NCI-H446 (cell line): ENCODE measurements around the gene AEN.

ENCODE experiments used
- DNase-seq, 2 experiments: peaks; one replicate each; lab custom pipeline; 2025; lab: John Stamatoyannopoulos, UW

Gene AEN

DNA sequence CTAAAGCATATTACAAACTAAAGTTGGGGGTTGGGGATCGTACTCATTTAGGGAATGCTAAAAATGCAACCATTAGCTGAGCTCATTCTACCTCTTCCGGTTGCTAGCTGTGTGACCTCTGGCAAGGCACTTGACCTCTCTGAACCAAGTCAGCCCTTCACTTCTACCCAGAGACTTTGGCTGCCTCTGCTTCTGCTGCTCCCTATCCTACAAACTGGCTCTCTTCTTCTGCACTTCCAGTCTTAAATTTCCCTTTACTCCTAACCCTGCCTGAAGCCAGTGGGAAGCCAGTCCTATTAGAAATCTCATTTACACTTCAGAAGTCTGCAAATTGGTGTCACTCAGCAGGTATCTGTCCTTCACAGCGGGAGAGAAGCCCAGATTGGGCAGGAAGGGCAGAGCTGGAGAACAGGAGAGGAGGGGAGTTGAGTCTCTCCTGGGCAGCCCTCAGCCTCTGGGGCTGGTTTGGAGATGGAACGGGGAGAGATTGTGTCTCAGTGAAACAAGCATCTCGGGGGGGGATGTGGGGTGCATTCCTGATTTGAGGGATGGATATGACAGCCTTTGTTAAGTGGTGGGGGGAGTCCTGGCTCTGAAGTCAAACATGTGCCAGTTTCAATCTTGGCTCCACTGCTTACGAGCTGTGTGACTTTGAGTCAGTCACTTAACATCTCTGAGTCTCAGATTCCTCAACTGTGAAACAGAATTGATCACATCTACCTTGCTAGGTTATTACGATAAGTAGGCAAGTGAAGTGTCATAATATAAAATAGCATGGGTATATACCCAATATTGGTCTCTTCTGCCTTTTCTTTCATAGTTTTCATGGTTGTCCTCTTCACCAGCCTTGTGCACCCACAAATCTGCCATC, 7.8 kb upstream of the AEN start:
- DNase-seq = no peak

DNA sequence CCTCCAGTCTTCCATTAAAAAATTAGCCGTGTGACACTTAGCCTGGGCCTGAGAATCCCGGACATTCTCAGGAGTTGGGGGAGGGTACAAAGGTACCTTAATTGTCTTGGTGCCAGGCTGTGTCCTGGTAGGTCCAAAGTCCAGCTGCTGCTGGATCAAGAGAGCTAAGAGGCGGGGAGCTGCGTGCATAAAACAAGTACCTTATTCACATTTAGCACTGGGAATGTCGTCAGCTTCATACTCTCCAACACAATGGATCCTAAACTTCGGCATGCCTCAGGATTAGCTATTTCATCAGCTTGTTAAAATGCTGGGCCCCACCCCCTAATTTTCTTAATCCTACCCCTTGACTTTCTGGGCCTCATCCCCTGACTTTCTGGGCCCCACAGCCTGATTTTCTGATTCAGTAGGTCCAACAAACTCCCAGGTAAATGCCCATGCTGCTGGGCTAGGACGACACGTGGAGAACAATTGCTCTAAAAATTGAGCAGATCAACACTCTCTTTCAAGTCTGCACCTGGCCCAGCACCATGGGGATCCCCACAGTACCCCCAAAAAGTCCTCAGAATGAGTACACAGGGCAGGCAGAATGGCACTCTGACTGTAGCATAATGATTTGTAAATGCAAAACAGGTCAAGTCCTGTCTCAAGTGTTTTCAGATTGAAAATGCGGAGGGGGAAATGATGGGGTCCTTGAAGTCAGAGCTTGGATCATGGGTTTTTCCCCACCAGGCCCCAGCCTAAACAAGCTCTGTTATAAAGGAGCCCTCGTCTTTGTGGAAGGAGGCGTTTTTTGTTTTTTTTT, 5.6 kb upstream of the AEN start:
- DNase-seq = no peak

DNA sequence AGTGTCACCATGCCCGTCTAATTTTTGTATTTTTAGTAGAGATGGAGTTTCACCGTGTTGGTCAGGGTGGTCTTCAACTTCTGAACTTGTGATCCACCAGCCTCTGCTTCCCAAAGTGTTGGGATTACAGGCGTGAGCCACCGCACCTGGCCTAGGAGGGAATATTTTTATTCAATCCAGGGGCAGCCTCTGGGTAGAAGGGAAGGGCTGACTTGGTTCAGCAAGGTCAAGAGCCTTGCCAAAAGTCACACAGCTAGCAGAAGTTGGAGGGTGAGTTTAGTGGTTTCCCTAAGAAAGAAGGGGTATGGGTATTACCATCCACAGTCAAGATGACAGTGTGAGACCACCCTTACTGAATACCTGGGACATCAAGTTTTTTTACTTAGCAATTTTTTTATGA, 4.9 kb upstream of the AEN start:
- DNase-seq = no peak

DNA sequence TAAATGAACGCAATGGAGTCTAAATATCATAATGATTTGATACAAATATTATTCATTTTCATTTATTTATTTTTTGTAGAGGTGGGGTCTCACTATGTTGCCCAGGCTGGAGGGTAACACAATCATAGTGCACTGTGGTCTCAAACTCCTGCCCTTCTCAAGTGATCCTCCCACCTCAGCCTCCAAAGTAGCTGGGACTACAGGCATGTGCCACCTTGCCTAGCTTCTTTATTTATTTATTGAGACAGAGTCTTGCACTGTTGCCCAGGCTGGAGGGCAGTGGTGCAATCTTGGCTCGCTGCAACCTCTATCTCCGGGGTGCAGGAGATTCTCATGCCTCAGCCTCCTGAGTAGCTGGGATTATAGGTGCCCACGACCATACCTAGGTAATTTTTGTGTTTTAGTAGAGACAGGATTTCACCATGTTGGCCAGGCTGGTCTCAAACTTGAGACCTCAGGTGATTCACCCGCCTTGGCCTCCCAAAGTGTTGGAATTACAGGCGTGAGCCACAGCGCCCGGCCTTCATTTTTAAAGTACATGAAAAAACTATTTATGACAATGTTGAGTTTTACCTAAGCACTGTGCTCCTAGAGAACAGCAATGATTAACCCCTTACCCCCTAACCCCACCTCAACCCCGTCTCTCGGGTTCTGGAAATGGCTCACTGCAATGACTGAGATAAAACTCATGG, 4.0 kb upstream of the AEN start:
- no peak for DNase-seq

DNA sequence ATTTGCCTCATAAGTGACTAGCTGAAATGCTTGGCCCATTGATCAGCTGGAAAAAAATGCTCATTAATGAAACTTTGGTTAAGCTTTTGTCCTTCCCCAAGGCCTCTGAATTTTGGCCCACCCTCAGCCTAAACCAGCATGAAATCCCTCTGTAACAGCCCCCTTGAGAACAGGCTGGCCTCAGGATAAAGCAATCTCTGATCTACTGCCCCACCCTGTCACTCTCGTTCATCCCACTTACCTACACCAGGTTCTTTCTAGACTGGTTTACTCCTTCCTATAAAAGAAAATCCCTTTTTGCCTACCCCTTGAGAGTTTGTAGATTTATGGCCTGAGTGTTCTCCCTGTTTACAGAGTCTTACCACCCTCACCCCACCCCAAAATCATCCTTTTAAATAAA, 3.4 kb upstream of the AEN start:
- no peak for DNase-seq

DNA sequence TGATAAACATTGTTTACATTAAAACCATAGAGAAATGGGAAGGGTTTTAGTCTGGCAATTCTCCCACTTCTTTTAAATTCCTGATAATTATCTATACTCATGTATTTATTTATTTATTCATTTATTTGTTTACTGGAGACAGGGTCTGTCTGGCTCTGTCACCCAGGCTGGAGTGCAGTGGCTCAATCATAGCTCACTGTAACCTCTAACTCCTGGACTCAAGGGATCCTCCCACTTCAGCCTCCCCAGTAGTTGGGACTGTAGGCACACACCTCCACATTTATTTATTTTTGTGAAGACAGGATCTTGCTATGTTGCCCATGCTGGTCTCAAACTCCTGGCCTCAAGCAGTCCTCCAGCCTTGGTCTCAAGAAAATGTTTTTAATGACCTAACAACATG, 2.5 kb upstream of the AEN start:
- no peak for DNase-seq

DNA sequence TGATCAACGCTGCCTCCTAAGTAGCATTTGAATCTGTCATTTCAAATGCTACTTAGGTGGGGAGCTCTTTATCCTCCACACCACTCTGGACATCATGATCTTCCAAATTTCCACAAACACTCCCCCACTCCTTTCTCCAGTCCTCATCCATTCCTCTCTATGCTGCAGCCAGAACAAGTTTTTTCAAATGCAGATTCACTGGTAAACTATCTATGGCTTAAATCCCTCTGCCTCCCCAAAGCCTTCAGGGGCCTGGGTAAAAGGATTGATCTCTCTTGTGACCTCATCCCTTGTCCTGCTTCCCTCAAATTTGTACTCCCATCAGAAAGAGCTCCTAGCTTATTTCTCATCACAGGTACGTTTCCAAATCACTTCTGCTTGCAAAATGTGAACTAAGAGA, 1.3 kb upstream of the AEN start:
- no peak for DNase-seq

DNA sequence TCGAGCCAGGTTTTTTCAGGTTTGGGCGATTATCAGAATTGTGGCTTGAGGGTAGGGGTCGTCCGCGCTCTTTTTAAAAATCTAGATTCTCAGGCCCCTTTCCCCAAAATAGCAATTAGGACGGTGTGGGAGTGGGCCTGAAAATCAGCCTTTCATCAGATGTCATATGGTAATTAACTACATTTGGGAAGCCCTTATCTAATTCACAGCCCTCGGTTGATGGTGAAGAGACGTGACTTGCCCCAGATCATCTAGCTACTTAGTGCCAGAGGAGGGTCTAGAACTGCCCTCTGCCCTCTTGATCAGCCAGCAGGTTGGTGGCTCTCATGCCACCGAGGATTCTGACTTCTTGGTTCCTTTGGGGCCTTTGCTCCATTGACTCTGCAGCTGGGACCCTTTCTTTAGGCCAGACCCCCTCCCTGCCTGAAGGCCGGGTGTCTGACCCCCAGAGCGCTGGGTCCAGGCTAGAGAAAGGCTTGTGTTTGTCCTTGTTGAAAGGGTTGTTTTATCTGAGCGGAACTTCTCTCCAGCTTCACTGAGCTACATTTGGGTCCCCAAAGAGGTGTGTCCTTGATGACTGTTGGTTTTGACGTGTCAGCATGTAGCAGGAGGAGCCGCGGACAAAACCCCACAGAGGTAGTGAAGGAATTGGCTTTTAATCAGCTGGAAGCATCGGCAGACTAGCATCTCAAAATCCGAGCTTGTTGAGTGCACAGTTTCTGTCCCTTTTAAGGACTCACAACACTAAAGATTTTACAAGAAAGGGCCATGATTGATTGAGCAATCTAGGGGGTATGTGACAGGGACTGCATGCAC, 857 bp downstream of the AEN start:
- DNase-seq = no peak

DNA sequence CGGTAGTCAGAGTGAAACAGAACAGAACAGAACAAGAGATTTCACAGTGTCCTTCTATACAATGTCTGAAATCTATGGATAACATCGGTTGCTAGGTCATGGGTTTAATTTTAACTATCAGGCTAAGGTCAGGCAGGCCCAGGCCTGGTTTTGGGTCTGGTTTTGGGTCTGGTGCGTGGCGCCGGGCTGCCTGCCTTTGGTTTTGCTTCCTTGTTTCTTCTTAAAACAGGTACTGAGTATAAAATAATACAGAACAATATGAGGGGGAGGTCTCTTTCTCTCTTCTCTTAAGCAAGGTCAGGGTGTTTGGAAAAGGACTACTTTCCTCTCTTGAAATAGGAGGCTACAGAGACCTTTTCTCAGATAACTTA, 1.4 kb downstream of the AEN start:
- DNase-seq = no peak

DNA sequence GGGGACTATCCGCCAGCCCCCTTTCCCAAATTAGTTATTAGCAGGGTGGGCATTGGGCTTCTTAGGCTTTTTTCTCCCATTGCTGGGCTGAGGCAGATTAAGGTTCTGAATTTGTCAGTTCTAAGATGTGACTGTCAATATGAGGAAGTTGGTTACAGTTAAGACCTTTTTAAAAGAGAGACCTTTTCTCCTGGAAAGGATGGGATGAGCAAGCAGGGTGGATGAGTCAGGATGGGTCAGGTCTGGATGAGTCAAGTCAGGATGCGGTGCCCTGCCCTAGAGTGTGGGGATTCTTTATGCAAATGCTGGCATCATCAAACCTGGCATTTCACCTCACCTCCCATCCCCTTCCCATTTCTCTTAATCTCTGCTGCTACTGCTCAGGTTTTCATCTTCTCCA, 1.9 kb downstream of the AEN start:
- DNase-seq = no peak

DNA sequence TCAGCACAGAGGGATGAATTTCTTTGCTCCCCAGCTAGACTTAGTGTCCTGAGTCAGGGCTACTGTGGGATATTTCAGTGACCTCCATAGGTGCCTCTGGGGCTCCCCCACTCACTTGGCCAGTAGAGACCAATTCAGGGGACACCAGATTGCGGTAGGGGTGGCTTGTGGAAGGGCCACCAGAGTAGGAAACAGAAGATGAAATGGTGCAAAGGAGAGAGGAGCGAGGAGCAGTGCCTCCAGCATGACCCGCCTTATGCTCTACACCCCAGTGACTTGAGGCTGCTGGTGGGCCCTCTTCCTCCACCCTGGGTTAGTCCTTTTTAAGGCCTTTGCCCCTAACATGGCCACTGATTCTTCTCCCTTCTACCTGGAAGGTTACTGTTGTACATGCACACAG, 2.5 kb downstream of the AEN start:
- no peak for DNase-seq

DNA sequence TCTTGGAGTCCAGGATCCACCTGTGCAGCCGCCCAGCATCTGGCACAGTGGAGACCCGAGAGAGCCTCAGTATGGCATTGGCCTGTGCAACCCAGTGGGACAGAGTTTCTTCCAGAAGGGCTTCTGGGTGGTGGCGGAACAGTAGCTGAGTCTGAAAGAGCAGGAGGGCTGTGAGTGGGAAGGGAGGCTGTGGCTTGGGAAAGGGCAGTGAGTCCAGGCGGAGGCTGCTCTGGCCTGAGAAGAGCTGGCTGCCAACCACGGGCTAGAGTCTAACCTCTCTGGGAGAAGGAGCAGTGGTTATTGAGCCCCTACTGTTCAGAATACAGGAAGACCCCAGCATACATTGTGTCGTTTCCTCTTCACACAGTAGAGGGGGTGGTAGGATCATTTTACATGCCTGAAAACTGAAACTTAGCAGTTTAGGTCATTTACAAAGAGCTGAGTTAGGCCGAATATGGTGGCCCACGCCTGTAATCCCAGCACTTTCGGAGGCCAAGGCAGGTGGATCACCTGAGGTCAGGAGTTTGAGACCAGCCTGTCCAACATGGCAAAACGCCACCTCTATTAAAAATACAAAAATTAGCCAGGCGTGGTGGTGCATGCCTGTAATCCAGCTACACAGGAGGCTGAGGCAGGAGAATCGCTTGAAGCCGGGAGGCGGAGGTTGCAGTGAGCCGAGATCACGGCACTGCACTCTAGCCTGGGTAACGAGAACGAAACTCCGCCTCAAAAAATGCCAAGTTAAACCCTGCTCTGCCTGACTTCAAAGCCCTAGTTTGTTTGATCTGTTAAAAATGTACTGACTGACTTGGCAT, 3.2 kb downstream of the AEN start:
- no peak for DNase-seq

DNA sequence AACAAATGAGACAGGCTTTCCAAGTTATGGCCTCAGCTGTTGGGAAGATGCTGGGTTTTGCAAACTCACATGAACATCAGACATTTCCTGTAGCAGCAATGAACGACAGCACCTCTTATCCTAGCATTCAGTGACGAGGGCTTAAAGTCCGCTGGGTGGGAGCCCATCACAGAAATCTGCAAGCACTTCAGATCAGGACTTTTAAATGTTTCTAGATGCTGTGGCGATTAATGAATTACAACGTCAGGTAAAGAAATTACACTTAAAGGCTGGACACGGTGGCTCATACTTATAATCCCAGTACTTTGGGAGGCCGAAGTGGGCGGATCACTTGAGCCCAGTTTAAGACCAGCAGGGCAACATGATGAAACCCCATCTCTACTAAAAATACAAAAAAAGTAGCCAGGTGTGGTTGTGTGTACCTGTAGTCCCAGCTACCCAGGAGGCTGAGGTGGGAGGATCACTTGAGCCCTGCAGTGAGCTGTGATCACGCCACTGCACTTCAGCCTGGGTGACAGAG, 3.9 kb downstream of the AEN start:
- DNase-seq = no peak

DNA sequence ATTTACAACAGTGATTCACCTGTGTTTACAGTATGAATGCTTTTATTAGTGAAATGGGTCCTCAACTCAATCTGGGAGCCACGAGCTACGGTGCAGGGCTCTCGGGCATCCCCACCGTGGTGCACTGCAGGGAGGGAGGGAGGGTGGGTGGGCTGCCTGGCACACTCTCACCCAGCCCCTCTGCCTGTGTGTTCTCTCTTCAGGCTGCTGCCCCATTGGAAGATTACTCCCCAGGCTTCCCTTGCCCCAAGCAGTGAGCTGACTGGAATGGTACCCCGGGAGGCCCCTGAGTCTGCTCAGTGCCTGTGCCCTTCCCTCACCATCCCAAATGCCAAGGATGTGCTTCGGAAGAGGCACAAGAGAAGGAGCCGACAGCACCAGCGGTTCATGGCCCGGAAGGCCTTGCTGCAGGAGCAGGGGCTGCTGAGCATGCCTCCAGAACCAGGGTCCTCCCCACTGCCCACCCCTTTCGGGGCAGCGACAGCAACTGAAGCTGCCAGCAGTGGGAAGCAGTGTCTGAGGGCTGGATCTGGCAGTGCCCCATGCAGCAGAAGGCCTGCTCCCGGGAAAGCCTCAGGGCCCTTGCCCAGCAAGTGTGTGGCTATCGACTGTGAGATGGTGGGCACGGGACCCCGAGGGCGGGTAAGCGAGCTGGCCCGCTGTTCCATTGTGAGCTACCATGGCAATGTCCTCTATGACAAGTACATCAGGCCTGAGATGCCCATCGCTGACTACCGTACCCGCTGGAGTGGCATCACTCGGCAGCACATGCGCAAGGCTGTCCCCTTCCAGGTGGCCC, 5.0 kb downstream of the AEN start:
- no peak for DNase-seq

DNA sequence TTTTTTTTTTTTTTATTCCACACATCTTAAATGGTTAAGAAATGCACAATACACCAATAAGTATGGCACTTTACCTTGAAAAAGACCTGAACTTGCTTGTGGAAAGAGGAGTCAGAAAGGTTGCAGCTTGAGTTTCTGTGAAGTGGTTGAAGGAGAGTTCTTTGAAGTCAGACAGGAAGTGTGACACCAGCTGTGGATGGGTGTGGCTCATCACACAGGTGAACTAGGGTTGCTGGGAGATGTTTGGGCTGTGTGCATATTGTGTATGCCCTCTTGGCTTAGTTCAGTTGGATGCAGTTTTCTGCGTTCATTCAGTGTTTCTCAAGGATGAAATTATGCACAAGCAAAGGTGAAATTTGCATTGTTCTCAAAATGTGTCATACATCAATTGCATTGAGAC, 6.3 kb downstream of the AEN start:
- no peak for DNase-seq

DNA sequence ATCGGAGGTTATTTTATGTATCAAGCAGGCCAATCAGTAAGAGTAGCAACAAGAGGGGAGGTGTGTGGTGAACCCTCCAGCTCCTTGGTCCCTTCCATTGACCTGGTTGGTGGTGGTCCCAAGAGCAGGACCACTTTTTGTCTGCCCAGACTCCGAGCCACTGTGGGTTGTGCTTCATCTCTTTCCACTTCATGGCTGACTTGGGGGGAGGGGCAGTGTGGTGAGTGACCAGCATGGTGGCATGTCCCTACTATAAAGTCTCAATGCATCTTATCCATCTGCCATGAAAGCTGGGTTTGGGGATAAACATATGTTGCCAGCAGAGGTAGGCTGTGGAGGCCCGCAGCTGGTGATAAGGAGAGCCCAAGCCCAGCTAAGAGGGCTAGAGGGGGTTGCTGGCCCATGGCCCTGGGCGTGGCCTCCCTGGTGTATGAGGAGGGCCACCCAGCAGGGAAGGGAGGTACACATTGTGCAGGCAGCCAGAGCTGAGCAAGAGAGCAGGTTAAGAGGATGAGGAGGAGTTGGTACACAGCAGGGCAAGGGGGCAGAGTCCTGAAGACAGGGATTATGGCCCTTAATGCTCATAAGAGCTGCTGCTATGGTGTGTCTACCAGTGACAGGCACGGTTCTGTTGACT, 7.0 kb downstream of the AEN start:
- DNase-seq = no peak

DNA sequence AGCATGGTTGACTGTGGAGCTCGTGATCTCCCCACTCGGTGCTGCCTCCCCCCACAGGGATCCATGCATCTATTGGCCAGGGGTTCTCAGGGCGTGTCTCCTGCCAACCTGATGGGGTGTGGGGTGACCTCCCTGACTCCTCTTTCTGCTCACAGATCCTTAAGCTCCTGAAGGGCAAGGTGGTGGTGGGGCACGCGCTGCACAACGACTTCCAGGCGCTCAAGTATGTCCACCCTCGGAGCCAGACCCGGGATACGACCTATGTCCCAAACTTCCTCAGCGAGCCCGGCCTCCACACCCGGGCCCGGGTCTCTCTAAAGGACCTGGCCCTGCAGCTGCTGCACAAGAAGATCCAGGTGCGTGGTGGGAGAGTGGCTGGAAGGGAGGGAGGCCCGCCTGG, 7.9 kb downstream of the AEN start:
- DNase-seq = no peak

DNA sequence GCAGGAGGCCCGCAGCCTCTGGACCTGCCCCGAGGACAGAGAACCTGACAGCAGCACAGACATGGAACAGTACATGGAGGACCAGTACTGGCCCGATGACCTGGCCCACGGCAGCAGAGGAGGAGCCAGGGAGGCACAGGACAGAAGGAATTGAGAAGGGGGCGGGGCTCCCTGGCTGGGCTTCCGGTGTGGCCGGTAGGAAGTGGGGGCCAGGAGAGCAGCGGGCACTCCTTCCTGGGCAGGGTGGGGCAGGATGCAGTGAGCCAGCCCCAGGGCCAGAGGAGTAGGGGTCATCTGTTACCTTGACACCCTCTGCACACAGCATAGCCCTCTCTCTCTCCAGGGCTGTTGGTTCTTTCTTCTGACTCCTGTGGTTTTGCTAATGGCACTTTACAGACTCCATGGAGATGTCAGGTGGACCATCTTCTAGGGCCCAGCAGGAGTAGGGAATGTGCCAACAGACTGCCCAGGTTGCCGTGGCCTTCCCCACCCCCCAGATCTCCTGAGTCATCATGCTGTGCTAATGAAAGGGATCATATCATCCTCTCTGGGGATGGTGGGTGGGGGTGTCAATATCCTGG, 9.1 kb downstream of the AEN start:
- DNase-seq = no peak

DNA sequence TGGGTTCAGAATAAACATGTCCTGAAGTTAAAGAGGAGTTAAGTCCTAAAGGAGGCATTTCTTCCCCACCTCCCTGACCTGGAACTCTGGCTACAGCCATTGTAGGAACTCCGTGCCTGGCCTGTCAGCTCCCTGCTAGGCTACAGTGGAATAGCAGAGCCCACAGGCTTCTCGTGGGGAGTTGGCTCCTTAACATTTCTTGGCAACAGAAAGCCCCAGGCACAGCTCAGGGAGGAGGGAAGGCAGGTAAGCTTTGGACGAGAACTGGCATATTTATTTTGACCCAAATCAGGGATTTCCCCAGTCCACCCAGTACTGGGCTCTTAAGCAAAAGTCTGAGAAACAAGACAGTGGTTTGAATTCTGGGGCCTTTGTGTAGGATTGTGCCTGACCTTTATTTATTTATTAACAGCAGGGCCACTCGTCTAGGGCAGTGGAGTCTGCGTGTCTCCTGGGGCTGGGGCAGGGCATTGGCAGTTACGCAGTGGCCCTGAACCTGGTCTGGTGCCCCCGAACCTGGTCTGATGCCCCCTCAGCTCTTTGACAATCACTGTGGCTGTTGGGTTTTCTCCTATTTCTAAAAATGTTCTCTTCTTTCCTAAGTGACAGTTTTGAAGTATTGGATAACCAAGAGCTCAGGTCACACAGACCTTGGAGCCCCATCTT, 9.8 kb downstream of the AEN start:
- DNase-seq = no peak
